K562 (cell line): ENCODE data around the gene TUBB6. TPM values are rescaled to one million over a fixed set of nuclear protein-coding genes. Genes with fewer than 3 reads are reported as not detected.

ENCODE experiments used
- ATAC-seq: fragments of 200-7000 bp; cut with Tn5 transposase; 3 replicates; pipeline ENCODE4 v1.9.1; 2020; ENCODE audit warnings: moderate library complexity
- BruUV-seq: library from RNA; stranded (reverse); fragments of 400-500 nt; replicated peaks from 2 replicates; lab custom pipeline; 2021; lab: Mats Ljungman, UMichigan
- CTCF ChIA-PET: fragments of 300-600 bp; formaldehyde crosslinking; extraction: SDS; loops from one replicate; lab custom pipeline; 2021; ENCODE audit warnings: low intra/inter-chr PET ratio; lab: Yijun Ruan, JAX
- POLR2A ChIA-PET: fragments of 300-600, 350-650 bp; sonication (Branson Sonifier 250); formaldehyde crosslinking; extraction: SDS; loops from one replicate; lab custom pipeline; 2021; ENCODE audit warnings: antibody characterized with exemption, inconsistent platforms; lab: Yijun Ruan, JAX
- DNase-seq, 4 experiments: peaks; one replicate each; pipeline versions ENCODE4 v3.0.0 to v3.0.0-alpha.2; 2011 to 2018; ENCODE audit warnings: low spot score in 3 of 4, mixed read lengths in 3 of 4; ENCODE audit errors: extremely low read depth in 1 of 4
- FAIRE-seq: peaks from 2 replicates; lab custom pipeline; 2011; peaks lifted over from hg19 to GRCh38; lab: Jason Lieb, UNC
- H2AFZ ChIP-seq: 2 replicates; pipeline ENCODE4 v1.6.0; 2011; ENCODE audit warnings: low read depth, low read length, control low read depth, inconsistent platforms
- H3K27ac ChIP-seq: fragments of 200-600 bp; 3 replicates; pipeline ENCODE4 v1.8.0; 2011; ENCODE audit warnings: low read depth, mild to moderate bottlenecking, control low read depth, inconsistent platforms, low read length, moderate library complexity, mixed read lengths; ENCODE audit errors: extremely low read depth
- H3K27me3 ChIP-seq, 2 experiments: fragments of 300-600 bp in 1 of 2; 2 replicates in 1 of 2; 3 replicates in 1 of 2; pipeline versions ENCODE4 v1.6.0 to v1.8.0; 2011; ENCODE audit warnings: inconsistent platforms in 2 of 2, low read length in 2 of 2, mild to moderate bottlenecking in 1 of 2, mixed read lengths in 1 of 2, moderate library complexity in 1 of 2; ENCODE audit not compliant: control insufficient read depth in 2 of 2, insufficient read depth in 2 of 2
- H3K36me3 ChIP-seq: fragments of 300-600 bp; 3 replicates; pipeline ENCODE4 v1.8.0; 2011; ENCODE audit warnings: mild to moderate bottlenecking, low read length, inconsistent platforms; ENCODE audit not compliant: control insufficient read depth, insufficient read depth
- H3K4me1 ChIP-seq, 2 experiments: fragments of 200-600 bp in 1 of 2; replicated peaks in 1 of 2; 2 replicates in 1 of 2; 3 replicates in 1 of 2; pipeline versions ENCODE4 v1.5.1 to v1.8.0; 2011; ENCODE audit warnings: inconsistent platforms in 2 of 2, low read length in 2 of 2, mild to moderate bottlenecking in 1 of 2, mixed read lengths in 1 of 2, moderate library complexity in 1 of 2; ENCODE audit not compliant: control insufficient read depth in 2 of 2, insufficient read depth in 2 of 2
- H3K4me2 ChIP-seq: 2 replicates; pipeline ENCODE4 v1.6.1; 2011; ENCODE audit warnings: low read length, control low read depth, inconsistent platforms, mixed read lengths; ENCODE audit not compliant: insufficient read depth
- H3K4me3 ChIP-seq: fragments of 200-600 bp; sonication (generic), shearing (Covaris generic); 2 replicates; pipeline ENCODE4 v1.5.1; 2016; ENCODE audit warnings: control low read depth, inconsistent platforms
- H3K79me2 ChIP-seq: fragments of 200-600 bp; 3 replicates; pipeline ENCODE4 v1.8.0; 2011; ENCODE audit warnings: low read length, inconsistent platforms; ENCODE audit not compliant: control insufficient read depth, insufficient read depth
- H3K9ac ChIP-seq, 2 experiments: 2 replicates each; pipeline versions ENCODE4 v1.6.0 to v1.6.1; 2011; ENCODE audit warnings: low read depth in 2 of 2, low read length in 2 of 2, control low read depth in 1 of 2, inconsistent platforms in 1 of 2, mild to moderate bottlenecking in 1 of 2, mixed read lengths in 1 of 2; ENCODE audit not compliant: insufficient read depth in 1 of 2
- H3K9me1 ChIP-seq: one replicate; pipeline ENCODE4 v1.6.0; 2011; ENCODE audit warnings: inconsistent platforms, mild to moderate bottlenecking, low read length, moderate library complexity; ENCODE audit not compliant: control insufficient read depth, insufficient read depth
- H3K9me3 ChIP-seq: replicated peaks from 2 replicates; pipeline ENCODE4 v1.5.1; 2011; ENCODE audit warnings: low read depth, low read length, inconsistent platforms; ENCODE audit not compliant: control insufficient read depth, insufficient read depth
- H4K20me1 ChIP-seq: replicated peaks from 2 replicates; pipeline ENCODE4 v1.6.1; 2011; ENCODE audit warnings: low read length, inconsistent platforms, mixed read lengths; ENCODE audit not compliant: control insufficient read depth, insufficient read depth
- ADNP ChIP-seq: fragments of 200-800 bp; sonication (Bioruptor generic); IDR thresholded peaks from 2 replicates; pipeline ENCODE4 v1.6.1; 2016; ENCODE audit warnings: missing genetic modification characterization, missing compliant biosample characterization
- ASH1L ChIP-seq: fragments of 450-650 bp; IDR thresholded peaks from 2 replicates; pipeline ENCODE4 v1.6.1; 2018; ENCODE audit warnings: borderline replicate concordance, mild to moderate bottlenecking, low read depth; ENCODE audit not compliant: partially characterized antibody
- CREB3L1 ChIP-seq: fragments of 450-650 bp; IDR thresholded peaks from 2 replicates; pipeline ENCODE4 v1.6.1; 2014; ENCODE audit warnings: low read depth, mild to moderate bottlenecking, moderate library complexity, borderline replicate concordance
- DPF2 ChIP-seq: fragments of 450-650 bp; IDR thresholded peaks from 2 replicates; pipeline ENCODE4 v1.6.1; 2016
- FIP1L1 ChIP-seq: fragments of 200-400 bp; formaldehyde crosslinking; IDR thresholded peaks from 2 replicates; pipeline ENCODE4 v1.6.1; 2018; ENCODE audit warnings: mild to moderate bottlenecking, low read depth, low read length; ENCODE audit not compliant: poor library complexity, severe bottlenecking
- HMBOX1 ChIP-seq: sonication (generic); IDR thresholded peaks from 2 replicates; pipeline ENCODE4 v1.6.1; 2016
- HNRNPLL ChIP-seq: fragments of 200-400 bp; formaldehyde crosslinking; IDR thresholded peaks from 2 replicates; pipeline ENCODE4 v1.6.1; 2017; ENCODE audit warnings: low read length, low read depth, mild to moderate bottlenecking; ENCODE audit not compliant: poor library complexity, severe bottlenecking
- KDM2B ChIP-seq: fragments of 250-450 bp; sonication (Bioruptor Pico); IDR thresholded peaks from 2 replicates; pipeline ENCODE4 v1.8.0; 2021; ENCODE audit warnings: mild to moderate bottlenecking, moderate library complexity
- MTA2 ChIP-seq: fragments of 450-650 bp; IDR thresholded peaks from 2 replicates; pipeline ENCODE4 v1.6.1; 2016; ENCODE audit warnings: low read depth
- NFE2L1 ChIP-seq: fragments of 450-650 bp; IDR thresholded peaks from 2 replicates; pipeline ENCODE4 v1.6.1; 2016; ENCODE audit warnings: missing genetic modification characterization, low read depth, mild to moderate bottlenecking, missing compliant biosample characterization, moderate library complexity, borderline replicate concordance
- NR1H2 ChIP-seq: sonication (generic); formaldehyde crosslinking; IDR thresholded peaks from 2 replicates; pipeline ENCODE4 v1.4.0; 2020; ENCODE audit warnings: mild to moderate bottlenecking, missing genetic modification reagents
- PHTF2 ChIP-seq: fragments of 250-450 bp; sonication (Bioruptor Pico); IDR thresholded peaks from 2 replicates; pipeline ENCODE4 v1.5.0; 2021; ENCODE audit warnings: mild to moderate bottlenecking
- POLR2AphosphoS5 ChIP-seq: IDR thresholded peaks from 2 replicates; pipeline ENCODE4 v1.6.1; 2011; ENCODE audit warnings: mild to moderate bottlenecking, low read depth, low read length, moderate library complexity; ENCODE audit not compliant: control insufficient read depth, insufficient read depth
- POU5F1 ChIP-seq: fragments of 150-350 bp; IDR thresholded peaks from 2 replicates; pipeline ENCODE4 v1.6.1; 2014; ENCODE audit warnings: borderline replicate concordance, low read length, low read depth, mild to moderate bottlenecking; ENCODE audit not compliant: partially characterized antibody
- SAFB ChIP-seq: fragments of 200-400 bp; formaldehyde crosslinking; IDR thresholded peaks from 2 replicates; pipeline ENCODE4 v1.6.1; 2017; ENCODE audit warnings: low read depth, low read length, borderline replicate concordance
- SAP30 ChIP-seq: fragments of 200-600 bp; sonication (generic); IDR thresholded peaks from 2 replicates; pipeline ENCODE4 v1.6.1; 2012; ENCODE audit warnings: borderline replicate concordance, low read depth, mild to moderate bottlenecking, moderate library complexity, low read length, control low read depth, inconsistent platforms; ENCODE audit not compliant: insufficient read depth, poor library complexity, severe bottlenecking
- SMARCA5 ChIP-seq: fragments of 450-650 bp; IDR thresholded peaks from 2 replicates; pipeline ENCODE4 v1.6.1; 2016
- U2AF1 ChIP-seq: fragments of 200-400 bp; formaldehyde crosslinking; optimal IDR thresholded peaks from 2 replicates; pipeline ENCODE3; 2017; ENCODE audit warnings: mild to moderate bottlenecking, low read depth, low read length, moderate library complexity
- ZKSCAN8 ChIP-seq: fragments of 200-800 bp; sonication (Bioruptor generic); IDR thresholded peaks from 2 replicates; pipeline ENCODE4 v1.6.1; 2016; ENCODE audit warnings: missing genetic modification characterization, missing compliant biosample characterization
- WGBS: fragments of 100-300 bp; shearing (Covaris generic); methylation state at CpG from one replicate; pipeline ENCODE4 v1.1.6; 2016; ENCODE audit warnings: low coverage, mixed read lengths; ENCODE audit not compliant: insufficient coverage; ENCODE audit errors: missing lambda C conversion rate; 5-methylcytosine and 5-hydroxymethylcytosine counted together
- in situ Hi-C: fragments of 300-500 bp; cut with MboI; formaldehyde crosslinking; loops from 4 replicates; pipeline ENCODE4 v1.15.0; 2018; ENCODE audit warnings: inconsistent platforms, mixed read lengths
- intact Hi-C: fragments of 100-400 bp; cut with micrococcal nuclease; formaldehyde crosslinking; loops from 2 replicates; pipeline ENCODE4 v1.14.2; 2022
- polyA plus RNA-seq, 8 experiments: library from polyadenylated mRNA; depleted of rRNA in 4 of 8; stranded (reverse) in 5 of 8; unstranded in 3 of 8; fragments of >200 nt; fragmentation: Nextera tagmentation in 2 of 8; fragmentation: Illumina TruSeq in 1 of 8; extraction: Ambion mirVana in 2 of 8; extraction: Trizol in 1 of 8; gene quantifications; 2 replicates each; pipeline versions ENCODE4 v1.2.1 to v1.2.3, GENCODE V29; 2011 to 2014; ENCODE audit warnings: inconsistent platforms in 1 of 8, missing spikeins in 1 of 8
- total RNA-seq, 7 experiments: library from RNA; depleted of rRNA in 6 of 7; stranded (reverse); fragments of >200 nt in 6 of 7; fragmentation: Illumina TruSeq in 2 of 7; extraction: Trizol in 2 of 7; gene quantifications; 2 replicates each; pipeline versions ENCODE4 v1.2.1 to v1.2.3, GENCODE V29; 2011 to 2021; ENCODE audit warnings: low replicate concordance in 1 of 7

TUBB6 gene
- total and polyA plus RNA-seq, 9 of the 15 experiments (the other 6 are each of a cell fraction or from before 2014, with no cell fraction given) = 43.9 to 404 (median 81.1) TPM

GRCh38 chr18:12283256-12283655, 24.8 kb upstream of the TUBB6 start:
- no TSS peak for BruUV-seq
- in situ Hi-C loops (loop anchor here (5.0 kb wide), 1 partner anchor 379 kb away; no protein-coding TSS in a partner anchor), intact Hi-C loops (loop anchor here (1.0 to 5.0 kb wide), 4 partner anchors 44 to 377 kb away; partner anchors contain the start of gene AFG3L2)
- Histone ChIP-seq H3K9me1 (no peaks in the 10 kb centered on the region), H3K27ac (no peak overlapping the region), H3K79me2 (no peaks in the 10 kb centered on the region), H3K4me2 (no peak overlapping the region), H4K20me1 (no peaks in the 10 kb centered on the region), H3K4me1 (peaks cover 8 to 20% of the 10 kb centered on the region in 2 experiments; a peak in 4 of 5 replicates), H3K9me3 (no peaks in the 10 kb centered on the region), H3K4me3 (no peak overlapping the region), H3K9ac (no peak overlapping the region), H3K36me3 (no peaks in the 10 kb centered on the region), H3K27me3 (no peaks in the 10 kb centered on the region), H2AFZ (no peak overlapping the region)
- peak; percentile 76 for ATAC-seq
- CTCF ChIA-PET = interaction anchor here (0.5 to 1.7 kb wide), 2 partner anchors 104 to 377 kb away, joined by 3 to 4 read pairs; no protein-coding TSS in a partner anchor
- WGBS = 5% methylated on average over 6 of the region's 6 CpGs
- POLR2A ChIA-PET = interaction anchor here (0.6 to 1.7 kb wide), 4 partner anchors 11 to 90 kb away, joined by 3 to 7 read pairs (median 4); no protein-coding TSS in a partner anchor
- peak; percentile 56 to 73 (median 62) for DNase-seq
- peak; percentile 87 for FAIRE-seq
- TF ChIP-seq U2AF1 (no peak), KDM2B (CRISPR knock-in tag) (no peak), SAP30 (no peak), HNRNPLL (no peak), ZKSCAN8 (CRISPR knock-in tag) (no peak), HMBOX1 (no peak), ASH1L (no peak), NFE2L1 (tag) (no peak), SMARCA5 (peak; percentile 36; the same call in 1 of the 2 replicates), MTA2 (no peak), NR1H2 (no peak), CREB3L1 (no peak), ADNP (tag) (no peak), PHTF2 (no peak), FIP1L1 (no peak), SAFB (no peak), DPF2 (no peak), POLR2AphosphoS5 (no peak), POU5F1 (no peak)
